HG03521 (cell line): Measurements from ENCODE around the gene MBD1.
"Not testable (repeated sequence)": the region's sequence is repeated elsewhere in the genome, so short reads cannot be mapped to it uniquely, and the experiment has no call there.

Source experiments
- ATAC-seq: cut with Tn5 transposase; IDR thresholded peaks from one replicate; pipeline ENCODE4 v1.9.1; 2021; ENCODE audit warnings: mild to moderate bottlenecking, moderate library complexity; ENCODE audit not compliant: unreplicated experiment

MBD1 gene

DNA sequence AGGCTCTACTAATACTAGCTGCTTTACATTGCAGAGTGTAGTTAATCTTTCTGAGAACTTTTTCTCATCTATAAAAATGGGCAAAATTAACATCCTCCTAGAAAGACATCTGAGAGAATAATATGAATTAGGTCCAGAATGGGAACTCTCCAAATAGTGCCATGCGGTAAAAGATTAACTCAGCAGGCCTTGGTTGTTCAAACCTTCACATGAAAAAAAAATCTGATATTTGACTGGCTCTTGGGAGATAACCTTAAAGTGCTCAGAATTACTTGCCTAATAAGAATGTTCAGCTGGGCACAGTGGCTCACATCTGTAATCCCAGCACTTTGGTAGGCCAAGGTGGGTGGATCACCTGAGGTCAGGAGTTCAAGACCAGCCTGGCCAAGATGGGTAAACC, 11.7 kb upstream of the MBD1 start:
- no peak for ATAC-seq

DNA sequence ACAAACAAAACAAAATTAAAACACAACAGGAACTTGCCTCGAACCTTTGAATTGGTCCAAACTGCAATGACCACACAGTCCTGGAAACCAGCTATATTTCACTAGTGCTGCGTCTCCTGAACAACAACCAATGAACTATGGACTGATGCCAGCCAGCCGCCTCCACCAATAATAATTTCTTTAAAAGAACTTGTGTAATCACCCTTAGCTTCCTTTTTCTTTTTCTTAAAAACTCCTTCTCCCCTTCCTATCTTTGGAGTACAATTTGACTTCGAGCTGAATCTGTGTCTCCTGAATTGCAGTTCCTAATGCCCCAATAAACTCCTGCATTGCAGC, 7.8 kb upstream of the MBD1 start:
- no peak for ATAC-seq

DNA sequence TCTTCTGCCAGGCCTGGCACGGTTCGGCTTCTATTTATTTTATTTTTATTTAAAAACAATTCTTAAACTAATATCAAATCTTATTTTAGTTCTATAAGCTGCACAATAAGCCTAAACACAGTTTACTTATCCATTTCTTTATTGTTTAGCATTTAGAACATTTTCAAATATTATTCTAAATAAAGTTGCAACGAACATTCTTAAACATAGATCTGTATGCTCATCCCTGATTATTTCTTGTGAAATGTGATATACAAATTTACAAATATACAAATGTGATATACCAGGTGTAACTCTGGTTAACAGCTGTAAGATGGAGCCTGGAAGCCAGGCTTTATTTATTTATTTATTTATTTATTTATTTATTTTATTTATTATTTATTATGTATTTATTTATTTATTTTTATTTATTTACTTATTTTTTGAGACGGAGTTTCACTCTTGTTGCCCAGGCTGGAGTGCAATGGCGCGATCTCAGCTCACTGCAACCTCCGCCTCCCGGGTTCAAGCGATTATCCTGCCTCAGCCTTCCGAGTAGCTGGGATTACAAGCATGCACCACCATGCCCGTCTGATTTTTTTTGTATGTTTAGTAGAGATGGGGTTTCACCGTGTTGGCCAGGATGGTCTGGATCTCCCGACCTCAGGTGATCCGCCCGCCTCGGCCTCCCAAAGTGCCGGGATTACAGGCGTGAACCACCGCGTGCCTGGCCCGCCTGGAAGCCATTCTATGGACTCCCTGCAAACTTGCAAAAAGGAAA, 7.2 kb upstream of the MBD1 start:
- ATAC-seq = not testable (repeated sequence)

DNA sequence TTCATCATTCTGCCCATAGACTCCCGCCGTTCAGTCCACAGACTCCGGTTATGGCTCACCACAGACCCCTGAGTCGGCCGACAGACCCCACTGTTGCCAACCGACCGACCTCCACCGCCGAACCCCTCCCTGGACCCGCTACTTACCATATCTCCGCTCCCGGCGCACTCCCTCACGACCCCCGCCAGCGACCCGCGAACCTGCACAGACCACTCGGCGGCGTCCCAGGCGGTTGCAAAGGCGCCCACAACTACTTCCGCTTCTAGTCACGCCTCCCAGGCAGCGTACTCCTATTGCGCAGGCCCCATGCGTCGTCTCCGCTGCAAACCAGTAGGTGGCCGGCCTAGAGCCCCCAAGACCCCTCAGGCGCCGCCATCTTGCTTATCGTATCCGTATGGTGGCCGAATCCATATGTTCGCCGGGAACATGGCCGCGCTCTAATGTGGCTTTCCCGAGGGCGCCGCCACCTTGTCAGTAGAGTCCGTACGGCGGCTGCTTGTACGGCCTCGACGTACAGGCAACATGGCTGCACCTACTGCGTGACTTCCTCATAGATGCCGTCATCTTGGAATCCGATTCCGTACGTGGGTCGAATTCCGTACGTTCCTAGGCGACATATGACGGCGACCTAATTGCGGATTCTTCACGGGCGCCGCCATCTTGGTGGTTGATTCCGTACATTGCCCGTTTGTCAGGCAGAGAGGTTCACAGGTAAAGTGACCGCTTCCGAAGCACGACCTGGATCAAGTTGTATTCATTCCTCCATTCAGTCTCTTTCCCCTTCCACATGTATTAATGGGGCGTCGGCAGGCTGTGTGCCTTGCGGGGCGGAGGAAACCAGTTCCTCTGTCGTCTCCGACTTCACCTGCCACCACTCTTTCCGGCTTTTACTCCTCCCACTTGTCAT, 6.4 kb upstream of the MBD1 start, which contains the start of gene CXXC1:
Gene CXXC1, minus strand, starts transcription at position 252 of the 907 bp plus-strand sequence. Its CDS starts 103 bp downstream, at position 149.
- peak; percentile 84 for ATAC-seq

DNA sequence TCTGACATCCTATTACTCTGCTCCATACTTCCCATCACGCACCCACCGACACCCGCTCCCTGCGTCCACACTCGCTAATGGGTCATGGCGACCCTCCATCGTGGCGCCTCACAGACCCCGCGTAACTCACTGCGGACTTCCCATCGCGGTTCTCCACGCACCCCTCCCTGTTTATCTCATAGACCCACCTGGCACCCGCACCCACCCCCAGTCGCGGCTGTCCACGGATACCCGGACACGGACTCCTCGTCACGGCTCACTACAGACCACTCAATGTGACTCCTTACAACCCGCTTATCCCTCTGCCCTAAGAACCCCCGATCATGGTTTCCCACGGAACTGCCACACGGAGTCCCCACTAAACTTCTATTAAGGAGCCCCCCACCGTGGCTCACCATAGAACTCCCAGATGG, 5.7 kb upstream of the MBD1 start:
- no peak for ATAC-seq

DNA sequence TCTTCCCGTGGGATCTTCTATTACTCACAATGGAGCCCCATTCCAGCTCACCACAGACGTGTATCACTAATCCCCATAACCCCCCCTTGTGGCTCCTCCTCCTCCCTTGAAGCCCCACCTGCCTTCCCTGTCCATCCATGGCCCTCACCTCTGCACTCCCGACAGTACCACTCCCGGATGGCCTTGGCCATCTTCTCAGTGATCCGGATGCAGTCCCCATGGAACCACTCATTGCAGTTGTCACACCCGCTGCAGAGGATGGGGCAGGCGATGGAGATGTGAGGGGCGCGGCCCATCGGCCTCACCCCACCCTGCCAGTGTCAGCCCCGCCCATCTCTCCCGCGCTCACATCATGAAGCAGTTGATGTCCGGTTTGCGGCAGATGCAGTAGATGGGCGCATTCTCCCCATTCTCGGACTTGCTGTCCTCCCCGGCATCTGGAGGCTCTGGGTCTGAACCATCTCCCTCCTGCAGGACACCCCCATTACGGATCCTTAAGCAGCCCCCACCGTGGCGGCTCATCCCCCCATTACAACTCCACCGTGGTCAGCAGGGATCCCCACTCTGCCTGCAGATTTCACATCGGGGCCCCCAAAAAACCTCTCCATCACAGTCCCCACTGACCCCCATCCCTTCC, 5.2 kb upstream of the MBD1 start:
- ATAC-seq = no peak

DNA sequence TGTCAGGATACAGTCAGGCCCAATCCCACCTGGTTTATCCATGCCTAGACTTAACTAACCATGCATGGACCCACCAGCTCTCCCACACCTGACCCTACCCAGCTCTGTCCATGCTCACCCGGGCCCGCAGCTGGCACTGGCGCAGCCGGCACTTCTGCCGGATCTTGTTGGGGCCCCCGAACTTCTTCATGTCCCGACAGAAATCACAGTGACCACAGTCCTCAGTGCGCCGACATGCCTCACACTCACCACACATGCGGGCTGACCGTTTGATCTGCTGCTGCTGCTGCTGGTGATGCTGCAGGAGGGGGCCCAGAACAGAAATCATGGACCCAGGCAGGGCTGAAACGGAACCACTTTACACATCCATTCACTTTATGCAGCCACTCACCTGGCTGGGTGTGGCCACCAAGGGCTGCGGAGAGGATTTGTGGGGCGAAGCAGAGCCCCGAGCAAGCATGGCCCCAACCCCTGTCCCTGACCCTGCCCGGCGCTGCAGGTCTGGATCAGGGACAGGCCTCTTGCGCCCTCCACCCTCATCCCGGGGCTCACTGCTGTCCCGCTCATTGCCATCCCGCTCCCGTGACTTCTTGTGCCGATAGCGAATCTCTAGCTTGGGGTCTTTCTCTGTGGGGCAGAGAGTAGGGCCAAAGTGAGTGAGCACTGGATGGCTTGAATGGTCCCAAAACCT, 4.5 kb upstream of the MBD1 start:
- ATAC-seq = no peak

DNA sequence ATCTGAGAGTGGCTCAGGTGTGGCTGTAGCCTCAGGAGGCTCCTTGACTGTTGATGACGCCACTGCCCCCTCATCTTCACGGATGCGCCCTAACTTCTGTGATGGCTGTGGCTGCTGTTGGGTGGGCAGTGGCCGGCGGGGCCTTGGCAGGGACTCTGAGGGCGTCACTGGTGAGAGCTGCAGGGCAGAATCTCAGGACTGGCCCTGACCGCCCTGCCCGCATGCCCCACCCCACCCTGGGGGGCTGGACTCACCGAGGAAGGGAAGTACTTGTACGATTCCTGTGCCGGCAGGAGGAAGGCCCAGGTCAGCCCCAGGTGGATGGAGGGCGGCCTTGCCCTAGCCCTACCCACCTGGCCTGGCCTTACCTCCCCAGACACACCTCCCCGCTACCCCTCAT, 3.7 kb upstream of the MBD1 start:
- ATAC-seq = no peak

DNA sequence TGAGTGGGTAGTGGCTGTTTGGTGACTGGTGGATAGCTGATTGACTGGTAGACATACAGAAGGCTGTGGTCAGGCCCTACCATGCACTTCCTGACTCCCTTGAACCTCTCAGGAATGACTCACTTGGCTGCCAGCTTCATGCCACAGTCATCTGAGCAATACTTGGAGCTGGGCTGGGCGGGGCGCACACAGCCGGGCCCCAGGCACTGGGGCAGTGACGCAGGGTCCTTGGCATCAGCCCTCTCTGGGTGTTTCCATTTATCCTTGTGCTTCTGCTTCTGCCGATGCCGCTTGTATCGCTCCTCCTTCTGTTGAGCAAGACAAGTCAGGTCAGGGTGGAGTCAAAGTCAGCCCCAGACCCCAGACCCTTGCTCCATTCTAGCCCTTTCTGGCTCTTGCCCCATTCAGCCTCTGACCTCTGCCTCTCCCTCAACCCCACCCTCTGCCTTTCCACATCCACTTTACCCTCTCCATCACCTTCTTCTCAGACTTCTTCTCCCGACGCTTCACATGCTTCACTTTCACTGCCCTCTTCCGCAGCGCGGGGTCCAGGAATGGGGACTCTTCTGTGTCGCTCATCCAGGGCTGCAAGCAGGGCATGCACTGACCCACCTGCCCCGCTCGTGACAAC, 3.0 kb upstream of the MBD1 start:
- ATAC-seq = no peak

DNA sequence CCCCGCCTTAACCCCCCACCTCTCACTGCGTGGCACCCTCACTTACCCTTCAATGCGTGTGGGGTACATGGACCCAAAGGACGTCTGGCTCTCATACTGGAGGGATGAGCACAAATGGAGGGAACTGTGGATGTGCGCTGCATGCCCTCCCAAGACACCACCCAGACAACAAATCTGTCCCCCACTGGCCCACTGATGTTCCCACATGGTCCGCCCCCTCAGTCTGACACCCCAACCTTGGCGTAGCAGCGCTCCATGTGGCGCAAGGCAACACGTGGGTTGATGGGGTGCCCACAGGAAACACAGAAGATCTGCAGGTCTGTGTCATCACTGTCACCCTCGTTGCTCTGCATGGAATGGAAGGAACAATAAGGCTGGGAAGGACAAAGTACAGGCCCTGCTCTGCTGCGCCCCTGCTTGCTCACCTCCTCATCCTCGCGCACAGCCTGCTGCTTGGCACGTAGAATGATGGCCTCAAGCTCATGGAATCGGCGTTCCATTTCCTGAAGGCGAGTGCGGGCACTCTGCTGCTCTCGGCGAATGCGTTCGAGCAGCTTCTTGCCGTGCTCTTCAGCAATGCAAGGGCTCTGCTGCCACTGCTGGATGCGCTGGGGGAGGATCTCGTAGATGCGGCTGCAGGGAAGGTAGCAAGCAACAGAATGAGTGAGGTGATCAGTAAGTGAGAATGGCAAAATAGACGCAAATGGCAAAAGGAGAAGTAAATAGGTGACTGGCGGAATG, 2.3 kb upstream of the MBD1 start:
- no peak for ATAC-seq

DNA sequence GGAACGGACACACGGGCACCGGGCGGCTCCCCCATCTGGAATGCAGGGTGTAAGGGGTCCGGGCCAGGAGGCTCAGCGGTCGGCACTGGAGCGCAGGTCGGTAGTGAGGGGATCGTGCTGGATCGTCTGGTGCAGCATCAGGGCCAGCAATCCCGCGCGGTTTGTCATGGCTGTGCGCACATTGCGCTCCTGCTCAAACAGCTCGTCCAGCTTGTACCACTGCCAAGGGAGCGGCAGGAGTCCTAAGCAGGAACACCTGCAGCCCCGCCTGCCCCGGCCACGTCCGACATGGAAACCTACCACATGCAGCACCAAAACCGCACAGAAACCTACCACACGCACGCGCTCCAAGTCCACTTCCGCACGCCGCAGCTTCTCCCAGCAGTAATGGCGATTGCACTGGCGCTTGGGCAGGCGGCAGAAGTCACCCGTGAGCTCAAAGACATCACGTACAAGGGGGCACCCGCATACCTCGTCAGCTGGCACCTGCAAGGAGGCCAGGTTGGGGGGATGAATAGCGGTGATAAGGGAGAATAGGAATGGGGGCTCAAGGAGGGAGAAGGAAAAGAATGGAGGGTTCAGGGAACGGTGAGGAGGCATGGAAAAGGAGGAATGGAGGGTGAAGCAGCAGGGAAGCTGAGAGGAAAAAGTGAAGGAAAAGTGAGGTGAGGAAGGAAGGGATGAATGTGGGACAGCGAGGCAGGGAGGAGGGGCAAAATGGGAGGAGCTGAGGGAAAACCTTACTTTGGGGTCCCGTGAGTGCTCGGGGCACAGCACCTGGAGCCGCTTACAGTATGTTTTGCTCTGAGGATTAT, 1.4 kb upstream of the MBD1 start:
- ATAC-seq = no peak

DNA sequence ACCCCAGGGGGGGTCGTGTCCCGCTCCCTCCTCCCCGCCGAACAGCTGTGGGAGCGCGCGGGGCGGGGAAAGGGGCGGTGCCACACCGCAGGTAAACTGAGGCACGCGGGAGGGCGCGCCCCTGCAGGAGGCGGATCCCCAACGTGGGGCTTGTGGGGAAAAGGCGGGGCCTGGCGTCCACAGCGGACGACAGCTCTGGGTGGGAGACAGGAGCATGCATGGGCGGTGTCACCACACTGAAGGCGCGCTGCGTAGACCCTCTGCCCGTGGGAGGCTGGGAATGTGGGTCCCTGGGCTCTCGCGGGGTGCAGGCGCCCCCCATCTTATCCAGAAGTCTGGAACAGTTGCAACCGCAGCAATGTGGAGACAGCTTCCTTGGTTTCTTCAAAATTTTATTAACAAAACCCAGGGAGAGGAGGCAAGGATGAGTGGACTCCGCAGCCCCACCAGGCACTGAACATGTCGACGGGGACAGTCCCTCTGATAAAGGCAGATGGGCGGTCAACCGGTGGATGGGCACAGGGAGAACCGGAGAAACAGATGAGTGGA, 723 bp upstream of the MBD1 start:
- peak; percentile 3 for ATAC-seq

DNA sequence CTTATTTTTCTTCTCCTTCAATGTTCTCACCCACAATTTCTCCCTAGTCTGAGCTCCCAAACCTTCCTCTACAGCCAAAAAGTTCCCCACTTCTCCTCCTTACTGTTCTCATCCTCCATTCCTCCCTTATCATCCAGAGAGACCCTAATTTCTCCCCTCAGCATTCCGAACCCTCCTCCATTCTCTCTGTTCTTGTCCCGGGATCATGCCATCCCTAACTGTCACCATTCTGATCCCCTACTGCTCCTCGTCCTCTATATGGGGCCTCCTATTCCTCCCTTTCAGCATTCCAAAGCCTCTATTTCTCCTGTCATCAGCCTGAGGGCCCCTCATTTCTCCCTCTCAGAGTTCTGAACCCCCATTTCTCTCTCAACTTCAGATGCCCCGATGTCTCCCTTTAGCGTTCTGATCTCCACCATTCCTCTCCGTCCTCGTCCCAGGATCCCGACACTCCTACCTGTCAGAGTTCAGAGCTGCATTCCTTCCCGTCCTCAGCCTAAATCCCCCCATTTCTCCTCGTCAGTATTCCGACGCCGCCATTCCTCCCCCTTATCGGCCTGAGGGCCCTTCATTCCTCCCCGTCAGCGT, 522 bp downstream of the MBD1 start:
- no peak for ATAC-seq

DNA sequence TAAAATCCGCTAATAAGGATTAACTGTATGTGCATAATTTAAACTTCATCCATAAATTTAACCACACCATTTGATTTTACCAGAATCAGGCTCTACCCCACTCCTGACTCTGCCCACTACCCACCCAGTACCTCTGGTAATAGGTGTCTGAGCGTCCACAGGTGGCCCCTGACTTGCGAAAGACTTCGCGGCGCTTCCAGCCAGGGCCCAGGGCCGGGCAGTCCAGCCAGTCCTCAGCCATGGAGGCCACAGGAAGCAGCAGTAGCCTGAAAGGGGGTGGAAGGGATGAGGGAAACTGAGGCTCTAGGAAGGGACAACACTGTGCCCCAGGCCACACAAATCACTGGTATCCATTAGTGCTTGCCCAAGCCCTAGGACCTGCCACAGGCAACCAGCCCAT, 1.6 kb downstream of the MBD1 start:
- no peak for ATAC-seq

DNA sequence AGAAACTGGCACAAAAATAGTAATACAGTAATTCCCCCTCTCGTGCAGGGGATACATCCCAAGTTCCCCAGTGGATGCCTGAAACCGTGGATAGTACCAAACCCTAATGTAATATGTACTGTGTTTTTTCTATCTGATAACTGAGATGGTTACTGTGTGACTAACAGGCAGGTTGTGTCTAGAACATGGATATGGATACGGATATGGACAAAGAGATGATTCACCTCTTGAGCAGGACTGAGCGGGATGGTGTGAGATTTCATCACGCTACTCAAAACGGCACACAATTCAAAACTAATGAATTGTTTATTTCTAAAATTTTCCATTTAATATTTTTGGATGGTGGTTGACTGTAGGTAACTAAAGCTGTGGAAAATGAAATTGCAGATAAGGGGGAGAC, 3.4 kb downstream of the MBD1 start:
- no peak for ATAC-seq

DNA sequence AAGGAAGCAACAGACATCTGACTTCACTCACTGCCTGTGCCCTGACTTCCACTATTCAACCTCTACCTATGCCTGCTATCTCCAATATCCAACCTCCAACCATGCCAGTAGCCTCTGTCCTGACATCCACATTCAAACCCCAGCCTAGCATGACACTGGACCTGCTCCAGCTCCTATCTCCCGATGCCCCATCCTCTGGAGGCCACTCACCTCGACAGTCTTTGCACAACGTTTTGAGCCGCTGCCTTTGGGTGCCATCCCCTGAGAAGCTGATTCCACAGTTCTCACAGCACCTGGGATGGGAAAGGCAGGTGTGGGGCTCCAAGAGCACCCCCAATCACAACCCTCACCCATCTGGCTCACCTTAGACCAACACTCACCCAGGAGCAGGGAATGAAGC, 4.9 kb downstream of the MBD1 start:
- no peak for ATAC-seq

DNA sequence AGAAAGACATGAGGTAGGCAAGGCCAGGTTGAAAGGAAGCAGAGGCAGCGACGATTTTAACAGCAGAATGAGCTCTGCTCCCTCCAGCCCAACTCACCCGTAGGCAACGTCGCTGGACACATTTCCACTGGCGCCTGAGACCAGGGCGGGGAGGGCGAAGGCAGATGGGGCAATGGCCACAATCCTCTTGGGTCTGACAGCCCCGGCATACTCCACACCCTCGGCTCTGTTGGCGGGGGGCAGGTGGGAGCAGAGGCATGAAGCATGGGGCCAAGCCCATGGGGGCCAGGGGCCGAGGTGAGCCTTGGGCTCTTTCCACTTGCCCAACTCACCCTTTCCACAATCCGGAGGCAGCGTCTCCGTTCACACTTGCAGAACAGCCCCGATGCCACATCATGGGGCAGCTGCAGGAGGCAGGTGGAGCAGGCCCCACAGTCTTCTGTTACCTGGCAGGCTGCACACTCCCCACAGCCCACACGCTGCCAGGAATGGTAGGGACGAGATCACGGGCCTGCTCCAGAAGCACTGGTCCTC, 5.8 kb downstream of the MBD1 start:
- no peak for ATAC-seq

DNA sequence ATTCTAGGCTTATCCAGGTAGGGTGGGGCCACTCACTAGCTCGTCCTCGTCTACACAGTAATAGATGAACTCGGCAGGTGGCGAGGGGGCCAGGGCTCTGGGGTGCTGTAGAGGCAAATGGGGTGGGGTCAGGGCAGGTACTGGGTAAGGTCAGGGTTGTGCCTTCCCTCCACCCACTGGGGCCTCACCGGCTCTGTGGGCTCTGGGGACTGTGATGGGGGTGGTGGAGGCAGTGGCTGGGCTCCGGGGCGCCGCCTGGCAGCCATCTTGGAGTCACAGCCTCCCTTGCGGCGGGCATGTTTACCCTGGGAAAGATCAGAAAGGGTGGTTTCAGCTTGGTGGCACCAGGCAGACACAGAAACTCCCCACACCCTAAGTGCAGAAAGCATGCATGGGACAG, 6.4 kb downstream of the MBD1 start:
- no peak for ATAC-seq
